WTC11 (cell line): ENCODE measurements around the gene NTSR1. TPM values are rescaled to one million over a fixed set of nuclear protein-coding genes. Genes with fewer than 3 reads are reported as not detected.
A peak's percentile ranks its signal among the peaks of the same experiment; 100 is the strongest.

ENCODE experiments used
- ATAC-seq: fragments of 200-7000 bp; cut with Tn5 transposase; 2 replicates; pipeline ENCODE4 v1.10.0; 2021; ENCODE audit warnings: mild to moderate bottlenecking, moderate library complexity
- CTCF ChIA-PET: fragments of 300-600 bp; sonication (Branson Sonifier 250); formaldehyde crosslinking; loops from one replicate; lab custom pipeline; 2021; ENCODE audit warnings: antibody characterized with exemption; lab: Charles Lee
- POLR2A ChIA-PET: fragments of 350-600 bp; sonication (Branson Sonifier 250); formaldehyde crosslinking; loops from one replicate; lab custom pipeline; 2021; ENCODE audit warnings: antibody characterized with exemption; lab: Charles Lee
- DNase-seq: peaks from one replicate; pipeline ENCODE4 v3.0.0; 2021; ENCODE audit warnings: low spot score
- H3K27ac Mint-ChIP-seq: 2 replicates; pipeline ENCODE4 v1.8.0; 2021; ENCODE audit warnings: mixed read lengths
- H3K27me3 Mint-ChIP-seq: 2 replicates; pipeline ENCODE4 v1.8.0; 2021; ENCODE audit warnings: low read depth, mild to moderate bottlenecking, moderate library complexity, mixed read lengths
- H3K36me3 Mint-ChIP-seq: 2 replicates; pipeline ENCODE4 v1.8.0; 2021; ENCODE audit warnings: mixed read lengths
- H3K4me1 Mint-ChIP-seq: 2 replicates; pipeline ENCODE4 v1.8.0; 2022; ENCODE audit warnings: mixed read lengths
- H3K4me3 Mint-ChIP-seq: 2 replicates; pipeline ENCODE4 v1.8.0; 2021; ENCODE audit warnings: mild to moderate bottlenecking, moderate library complexity, mixed read lengths
- H3K9me3 Mint-ChIP-seq: 2 replicates; pipeline ENCODE4 v1.8.0; 2021; ENCODE audit warnings: mixed read lengths
- ELF4 ChIP-seq: sonication (generic); formaldehyde crosslinking; IDR thresholded peaks from 2 replicates; pipeline ENCODE4 v1.8.1; 2022; ENCODE audit warnings: low read depth, mild to moderate bottlenecking, moderate library complexity, missing genetic modification reagents
- GRHL2 ChIP-seq: fragments of 250-450 bp; sonication (Bioruptor Pico); IDR thresholded peaks from 2 replicates; pipeline ENCODE4 v1.8.0; 2022; ENCODE audit warnings: mild to moderate bottlenecking, moderate library complexity; ENCODE audit not compliant: insufficient replicate concordance, severe bottlenecking
- JAZF1 ChIP-seq: fragments of 250-450 bp; sonication (Bioruptor Pico); IDR thresholded peaks from 2 replicates; pipeline ENCODE4 v1.9.0; 2021; ENCODE audit warnings: moderate library complexity, mild to moderate bottlenecking, inconsistent platforms
- NFATC4 ChIP-seq: fragments of 250-450 bp; sonication (Bioruptor Pico); IDR thresholded peaks from 2 replicates; pipeline ENCODE4 v1.9.0; 2021; ENCODE audit warnings: mild to moderate bottlenecking
- NR3C1 ChIP-seq: sonication (generic); formaldehyde crosslinking; conservative IDR thresholded peaks from 2 replicates; pipeline ENCODE4 v1.8.1; 2023; ENCODE audit warnings: low read depth, mild to moderate bottlenecking, missing genetic modification reagents
- RELA ChIP-seq: sonication (generic); formaldehyde crosslinking; IDR thresholded peaks from 2 replicates; pipeline ENCODE4 v1.8.1; 2022; ENCODE audit warnings: missing genetic modification reagents, mild to moderate bottlenecking, borderline replicate concordance
- RORB ChIP-seq: fragments of 250-450 bp; sonication (Bioruptor Pico); IDR thresholded peaks from 2 replicates; pipeline ENCODE4 v1.9.0; 2021; ENCODE audit warnings: mild to moderate bottlenecking
- ZNF138 ChIP-seq: sonication (generic); formaldehyde crosslinking; conservative IDR thresholded peaks from 2 replicates; pipeline ENCODE4 v1.8.1; 2022; ENCODE audit warnings: mild to moderate bottlenecking, moderate library complexity, missing genetic modification reagents
- ZNF219 ChIP-seq: sonication (generic); formaldehyde crosslinking; IDR thresholded peaks from 2 replicates; pipeline ENCODE4 v1.8.0; 2023; ENCODE audit warnings: missing genetic modification reagents, mild to moderate bottlenecking, borderline replicate concordance
- ZNF671 ChIP-seq: fragments of 250-450 bp; sonication (Bioruptor Pico); IDR thresholded peaks from 2 replicates; pipeline ENCODE4 v1.8.0; 2021; ENCODE audit warnings: mild to moderate bottlenecking
- total RNA-seq: library from RNA; stranded (reverse); gene quantifications from 3 replicates; pipeline ENCODE4 v1.2.3, GENCODE V29; 2021
- TF ChIP-seq, protein P1 (sequence below): sonication (generic); formaldehyde crosslinking; IDR thresholded peaks from 2 replicates; pipeline ENCODE4 v1.8.1; 2022; ENCODE audit warnings: mild to moderate bottlenecking, moderate library complexity, missing genetic modification reagents
- TF ChIP-seq, protein P2 (sequence below): sonication (generic); formaldehyde crosslinking; IDR thresholded peaks from 2 replicates; pipeline ENCODE4 v1.8.0; 2022; ENCODE audit warnings: mild to moderate bottlenecking, missing genetic modification reagents
- TF ChIP-seq, protein P3 (sequence below): fragments of 250-450 bp; sonication (Bioruptor Pico); IDR thresholded peaks from 2 replicates; pipeline ENCODE4 v1.9.0; 2021; ENCODE audit warnings: mild to moderate bottlenecking
- TF ChIP-seq, protein P4 (sequence below): fragments of 250-450 bp; sonication (Bioruptor Pico); IDR thresholded peaks from 2 replicates; pipeline ENCODE4 v1.8.0; 2021; ENCODE audit warnings: mild to moderate bottlenecking
- TF ChIP-seq, protein P5 (sequence below): sonication (generic); formaldehyde crosslinking; IDR thresholded peaks from 2 replicates; pipeline ENCODE4 v1.8.0; 2022; ENCODE audit warnings: mild to moderate bottlenecking, missing genetic modification reagents
- TF ChIP-seq, protein P6 (sequence below): sonication (generic); formaldehyde crosslinking; IDR thresholded peaks from 2 replicates; pipeline ENCODE4 v1.8.0; 2023; ENCODE audit warnings: mild to moderate bottlenecking, missing genetic modification reagents
- TF ChIP-seq, protein P7 (sequence below): sonication (generic); formaldehyde crosslinking; IDR thresholded peaks from 2 replicates; pipeline ENCODE4 v1.8.1; 2022; ENCODE audit warnings: missing genetic modification reagents, borderline replicate concordance
- TF ChIP-seq, protein P8 (sequence below): sonication (generic); formaldehyde crosslinking; IDR thresholded peaks from 2 replicates; pipeline ENCODE4 v1.8.1; 2023; ENCODE audit warnings: mild to moderate bottlenecking, missing genetic modification reagents, moderate library complexity
- TF ChIP-seq, protein P9 (sequence below): fragments of 250-450 bp; sonication (Bioruptor Pico); IDR thresholded peaks from 2 replicates; pipeline ENCODE4 v2.1.2; 2022; ENCODE audit warnings: mild to moderate bottlenecking, moderate library complexity

The NTSR1 gene
- total RNA-seq, 1 experiment from 2014 or later, result 0.63 TPM

DNA sequence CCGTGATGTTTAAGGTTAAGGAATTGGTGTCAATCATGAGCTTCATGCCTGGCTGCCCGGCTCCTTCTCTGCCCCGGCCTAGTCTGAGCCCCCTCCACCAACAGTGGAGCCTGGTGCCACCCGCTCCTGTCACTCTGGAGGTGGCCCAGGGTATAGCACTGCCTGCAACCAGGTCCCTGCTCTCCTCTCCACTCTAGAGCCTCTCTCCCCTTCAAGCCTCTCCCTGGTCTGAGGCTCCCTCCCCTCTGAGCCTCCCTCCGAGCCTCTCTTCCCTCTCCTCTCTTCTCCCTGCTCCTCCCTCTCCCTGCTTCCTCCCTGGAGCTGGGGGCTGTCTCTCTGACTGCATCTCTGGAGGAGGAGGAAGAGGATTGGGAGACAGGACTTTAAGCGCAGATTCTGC lies 56.4 kb downstream of the NTSR1 start:
- POLR2A ChIA-PET, result no interaction called here
- H3K4me1 Mint-ChIP-seq, result peaks cover 2% of the 10 kb centered on the region; the same call in 1 of the 2 replicates
- TF ChIP-seq JAZF1 (CRISPR knock-in tag) (no peak), RELA (CRISPR knock-in tag) (no peak)
- TF ChIP-seq, protein P1, sequence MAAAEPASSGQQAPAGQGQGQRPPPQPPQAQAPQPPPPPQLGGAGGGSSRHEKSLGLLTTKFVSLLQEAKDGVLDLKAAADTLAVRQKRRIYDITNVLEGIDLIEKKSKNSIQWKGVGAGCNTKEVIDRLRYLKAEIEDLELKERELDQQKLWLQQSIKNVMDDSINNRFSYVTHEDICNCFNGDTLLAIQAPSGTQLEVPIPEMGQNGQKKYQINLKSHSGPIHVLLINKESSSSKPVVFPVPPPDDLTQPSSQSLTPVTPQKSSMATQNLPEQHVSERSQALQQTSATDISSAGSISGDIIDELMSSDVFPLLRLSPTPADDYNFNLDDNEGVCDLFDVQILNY (CRISPR knock-in tag), result no peak
- TF ChIP-seq, all 79 proteins: peak for 0
- no peaks in the 10 kb centered on the region for H3K36me3 Mint-ChIP-seq
- no peaks in the 10 kb centered on the region for H3K27me3 Mint-ChIP-seq
- CTCF ChIA-PET, result interaction anchor here (0.6 to 2.0 kb wide), 4 partner anchors 17 to 29 kb away, joined by 3 to 6 read pairs (median 4); no protein-coding TSS in a partner anchor
- ATAC-seq (peak; percentile 26; the same call in 1 of the 2 replicates), DNase-seq (no peak)
- no peaks in the 10 kb centered on the region for H3K9me3 Mint-ChIP-seq
- no peak overlapping the region for H3K27ac Mint-ChIP-seq
- H3K4me3 Mint-ChIP-seq, result no peak overlapping the region

DNA sequence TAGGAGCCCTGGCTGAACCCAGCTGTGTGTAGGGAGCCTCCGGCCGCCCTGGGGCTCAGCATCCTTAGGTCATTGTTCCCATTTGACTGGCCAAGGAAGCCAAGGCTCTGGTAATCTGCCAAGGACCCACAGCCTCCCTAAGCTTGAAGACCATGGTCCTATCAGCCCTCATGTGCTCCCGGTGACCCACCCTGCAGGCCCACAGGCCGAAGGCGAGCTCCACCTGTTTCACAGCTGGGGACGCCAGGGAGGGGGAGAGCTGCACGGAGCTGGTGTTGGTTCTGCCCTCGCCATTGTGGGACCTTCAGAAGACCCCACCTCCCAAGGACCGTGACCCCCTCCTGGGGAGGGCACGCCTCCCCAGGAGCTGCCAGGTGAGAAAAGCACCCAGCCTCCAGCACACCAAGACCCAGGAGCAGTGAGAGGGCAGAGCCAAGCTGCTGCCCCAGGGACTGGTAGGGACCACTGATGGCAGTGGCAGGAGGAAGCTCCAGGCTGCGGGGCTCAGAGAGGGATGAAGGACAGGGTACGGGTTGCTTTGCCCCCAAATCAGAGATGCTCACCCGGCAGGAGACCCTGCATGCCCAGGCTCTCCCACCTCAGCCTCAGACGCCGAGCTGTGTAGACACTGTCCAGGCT lies 56.9 kb downstream of the NTSR1 start:
- Mint-ChIP-seq H3K27ac (no peak overlapping the region), H3K4me3 (no peak overlapping the region), H3K9me3 (no peaks in the 10 kb centered on the region), H3K4me1 (0 out of 2 replicates have a peak, but pooled peaks cover 2% of the 10 kb centered on the region), H3K36me3 (no peaks in the 10 kb centered on the region), H3K27me3 (no peaks in the 10 kb centered on the region)
- DNase-seq (no peak), ATAC-seq (no peak)
- ChIA-PET CTCF (interaction anchor here (1.0 to 2.0 kb wide), 4 partner anchors 17 to 149 kb away, joined by 3 to 6 read pairs (median 4); no protein-coding TSS in a partner anchor), POLR2A (no interaction called here)
- TF ChIP-seq, protein P2, sequence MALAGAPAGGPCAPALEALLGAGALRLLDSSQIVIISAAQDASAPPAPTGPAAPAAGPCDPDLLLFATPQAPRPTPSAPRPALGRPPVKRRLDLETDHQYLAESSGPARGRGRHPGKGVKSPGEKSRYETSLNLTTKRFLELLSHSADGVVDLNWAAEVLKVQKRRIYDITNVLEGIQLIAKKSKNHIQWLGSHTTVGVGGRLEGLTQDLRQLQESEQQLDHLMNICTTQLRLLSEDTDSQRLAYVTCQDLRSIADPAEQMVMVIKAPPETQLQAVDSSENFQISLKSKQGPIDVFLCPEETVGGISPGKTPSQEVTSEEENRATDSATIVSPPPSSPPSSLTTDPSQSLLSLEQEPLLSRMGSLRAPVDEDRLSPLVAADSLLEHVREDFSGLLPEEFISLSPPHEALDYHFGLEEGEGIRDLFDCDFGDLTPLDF (CRISPR knock-in tag), result no peak
- TF ChIP-seq, protein P3, sequence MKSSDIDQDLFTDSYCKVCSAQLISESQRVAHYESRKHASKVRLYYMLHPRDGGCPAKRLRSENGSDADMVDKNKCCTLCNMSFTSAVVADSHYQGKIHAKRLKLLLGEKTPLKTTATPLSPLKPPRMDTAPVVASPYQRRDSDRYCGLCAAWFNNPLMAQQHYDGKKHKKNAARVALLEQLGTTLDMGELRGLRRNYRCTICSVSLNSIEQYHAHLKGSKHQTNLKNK (CRISPR knock-in tag), result no peak
- TF ChIP-seq RELA (CRISPR knock-in tag), result no peak
- no peak for TF ChIP-seq ELF4 (CRISPR knock-in tag)
- TF ChIP-seq ZNF219, result no peak
- TF ChIP-seq ZNF138, result no peak
- no peak for TF ChIP-seq NR3C1
- TF ChIP-seq, protein P4, sequence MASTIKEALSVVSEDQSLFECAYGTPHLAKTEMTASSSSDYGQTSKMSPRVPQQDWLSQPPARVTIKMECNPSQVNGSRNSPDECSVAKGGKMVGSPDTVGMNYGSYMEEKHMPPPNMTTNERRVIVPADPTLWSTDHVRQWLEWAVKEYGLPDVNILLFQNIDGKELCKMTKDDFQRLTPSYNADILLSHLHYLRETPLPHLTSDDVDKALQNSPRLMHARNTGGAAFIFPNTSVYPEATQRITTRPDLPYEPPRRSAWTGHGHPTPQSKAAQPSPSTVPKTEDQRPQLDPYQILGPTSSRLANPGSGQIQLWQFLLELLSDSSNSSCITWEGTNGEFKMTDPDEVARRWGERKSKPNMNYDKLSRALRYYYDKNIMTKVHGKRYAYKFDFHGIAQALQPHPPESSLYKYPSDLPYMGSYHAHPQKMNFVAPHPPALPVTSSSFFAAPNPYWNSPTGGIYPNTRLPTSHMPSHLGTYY (CRISPR knock-in tag), result no peak
- TF ChIP-seq GRHL2 (CRISPR knock-in tag), result no peak
- TF ChIP-seq, protein P5, sequence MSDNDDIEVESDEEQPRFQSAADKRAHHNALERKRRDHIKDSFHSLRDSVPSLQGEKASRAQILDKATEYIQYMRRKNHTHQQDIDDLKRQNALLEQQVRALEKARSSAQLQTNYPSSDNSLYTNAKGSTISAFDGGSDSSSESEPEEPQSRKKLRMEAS (CRISPR knock-in tag), result no peak
- no peak for TF ChIP-seq ZNF671 (CRISPR knock-in tag)
- TF ChIP-seq, protein P6, sequence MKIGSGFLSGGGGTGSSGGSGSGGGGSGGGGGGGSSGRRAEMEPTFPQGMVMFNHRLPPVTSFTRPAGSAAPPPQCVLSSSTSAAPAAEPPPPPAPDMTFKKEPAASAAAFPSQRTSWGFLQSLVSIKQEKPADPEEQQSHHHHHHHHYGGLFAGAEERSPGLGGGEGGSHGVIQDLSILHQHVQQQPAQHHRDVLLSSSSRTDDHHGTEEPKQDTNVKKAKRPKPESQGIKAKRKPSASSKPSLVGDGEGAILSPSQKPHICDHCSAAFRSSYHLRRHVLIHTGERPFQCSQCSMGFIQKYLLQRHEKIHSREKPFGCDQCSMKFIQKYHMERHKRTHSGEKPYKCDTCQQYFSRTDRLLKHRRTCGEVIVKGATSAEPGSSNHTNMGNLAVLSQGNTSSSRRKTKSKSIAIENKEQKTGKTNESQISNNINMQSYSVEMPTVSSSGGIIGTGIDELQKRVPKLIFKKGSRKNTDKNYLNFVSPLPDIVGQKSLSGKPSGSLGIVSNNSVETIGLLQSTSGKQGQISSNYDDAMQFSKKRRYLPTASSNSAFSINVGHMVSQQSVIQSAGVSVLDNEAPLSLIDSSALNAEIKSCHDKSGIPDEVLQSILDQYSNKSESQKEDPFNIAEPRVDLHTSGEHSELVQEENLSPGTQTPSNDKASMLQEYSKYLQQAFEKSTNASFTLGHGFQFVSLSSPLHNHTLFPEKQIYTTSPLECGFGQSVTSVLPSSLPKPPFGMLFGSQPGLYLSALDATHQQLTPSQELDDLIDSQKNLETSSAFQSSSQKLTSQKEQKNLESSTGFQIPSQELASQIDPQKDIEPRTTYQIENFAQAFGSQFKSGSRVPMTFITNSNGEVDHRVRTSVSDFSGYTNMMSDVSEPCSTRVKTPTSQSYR (CRISPR knock-in tag), result no peak

DNA sequence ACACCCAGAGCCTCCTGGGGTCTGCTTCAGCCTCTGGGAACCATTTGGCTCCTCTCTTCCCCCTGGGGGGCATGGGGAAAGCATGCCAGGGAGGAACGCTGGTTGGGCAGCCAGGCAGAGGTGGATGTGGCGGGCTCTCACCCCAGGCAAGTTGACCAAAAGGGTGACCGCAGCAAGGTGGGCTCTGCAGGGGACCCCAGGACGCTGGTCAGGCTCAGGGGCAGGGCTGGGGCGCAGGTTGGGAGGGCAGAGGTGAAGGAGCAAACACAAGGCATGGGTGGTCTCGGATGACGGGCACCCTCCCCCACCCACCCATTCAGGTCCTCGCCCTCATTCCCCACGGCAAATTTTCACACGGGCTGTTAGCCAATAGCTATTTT lies 57.4 kb downstream of the NTSR1 start:
- Mint-ChIP-seq H3K36me3 (no peaks in the 10 kb centered on the region), H3K4me3 (no peak overlapping the region), H3K4me1 (0 out of 2 replicates have a peak, but pooled peaks cover 2% of the 10 kb centered on the region), H3K9me3 (no peaks in the 10 kb centered on the region), H3K27me3 (no peaks in the 10 kb centered on the region), H3K27ac (no peak overlapping the region)
- ATAC-seq (no peak), DNase-seq (no peak)
- TF ChIP-seq NFATC4 (CRISPR knock-in tag), result no peak
- TF ChIP-seq, protein P7, sequence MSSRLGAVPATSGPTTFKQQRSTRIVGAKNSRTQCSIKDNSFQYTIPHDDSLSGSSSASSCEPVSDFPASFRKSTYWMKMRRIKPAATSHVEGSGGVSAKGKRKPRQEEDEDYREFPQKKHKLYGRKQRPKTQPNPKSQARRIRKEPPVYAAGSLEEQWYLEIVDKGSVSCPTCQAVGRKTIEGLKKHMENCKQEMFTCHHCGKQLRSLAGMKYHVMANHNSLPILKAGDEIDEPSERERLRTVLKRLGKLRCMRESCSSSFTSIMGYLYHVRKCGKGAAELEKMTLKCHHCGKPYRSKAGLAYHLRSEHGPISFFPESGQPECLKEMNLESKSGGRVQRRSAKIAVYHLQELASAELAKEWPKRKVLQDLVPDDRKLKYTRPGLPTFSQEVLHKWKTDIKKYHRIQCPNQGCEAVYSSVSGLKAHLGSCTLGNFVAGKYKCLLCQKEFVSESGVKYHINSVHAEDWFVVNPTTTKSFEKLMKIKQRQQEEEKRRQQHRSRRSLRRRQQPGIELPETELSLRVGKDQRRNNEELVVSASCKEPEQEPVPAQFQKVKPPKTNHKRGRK, result no peak
- no peak for TF ChIP-seq RORB (CRISPR knock-in tag)
- TF ChIP-seq, protein P8, sequence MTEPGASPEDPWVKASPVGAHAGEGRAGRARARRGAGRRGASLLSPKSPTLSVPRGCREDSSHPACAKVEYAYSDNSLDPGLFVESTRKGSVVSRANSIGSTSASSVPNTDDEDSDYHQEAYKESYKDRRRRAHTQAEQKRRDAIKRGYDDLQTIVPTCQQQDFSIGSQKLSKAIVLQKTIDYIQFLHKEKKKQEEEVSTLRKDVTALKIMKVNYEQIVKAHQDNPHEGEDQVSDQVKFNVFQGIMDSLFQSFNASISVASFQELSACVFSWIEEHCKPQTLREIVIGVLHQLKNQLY (CRISPR knock-in tag), result no peak
- no peak for TF ChIP-seq GRHL2 (CRISPR knock-in tag)
- TF ChIP-seq, protein P9, sequence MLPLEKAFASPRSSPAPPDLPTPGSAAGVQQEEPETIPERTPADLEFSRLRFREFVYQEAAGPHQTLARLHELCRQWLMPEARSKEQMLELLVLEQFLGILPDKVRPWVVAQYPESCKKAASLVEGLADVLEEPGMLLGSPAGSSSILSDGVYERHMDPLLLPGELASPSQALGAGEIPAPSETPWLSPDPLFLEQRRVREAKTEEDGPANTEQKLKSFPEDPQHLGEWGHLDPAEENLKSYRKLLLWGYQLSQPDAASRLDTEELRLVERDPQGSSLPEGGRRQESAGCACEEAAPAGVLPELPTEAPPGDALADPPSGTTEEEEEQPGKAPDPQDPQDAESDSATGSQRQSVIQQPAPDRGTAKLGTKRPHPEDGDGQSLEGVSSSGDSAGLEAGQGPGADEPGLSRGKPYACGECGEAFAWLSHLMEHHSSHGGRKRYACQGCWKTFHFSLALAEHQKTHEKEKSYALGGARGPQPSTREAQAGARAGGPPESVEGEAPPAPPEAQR (CRISPR knock-in tag), result no peak
- POLR2A ChIA-PET, result no interaction called here
- CTCF ChIA-PET, result interaction anchor here (1.0 to 2.0 kb wide), 4 partner anchors 16 to 149 kb away, joined by 3 to 6 read pairs (median 4); no protein-coding TSS in a partner anchor
